NCI-H128 (cell line): ENCODE data around the gene OMG.
"Not testable (repeated sequence)": the region's sequence is repeated elsewhere in the genome, so short reads cannot be mapped to it uniquely, and the experiment has no call there.

Source experiments
- DNase-seq: peaks from one replicate; lab custom pipeline; 2025; ENCODE audit not compliant: unreplicated experiment; lab: John Stamatoyannopoulos, UW

The OMG gene

DNA sequence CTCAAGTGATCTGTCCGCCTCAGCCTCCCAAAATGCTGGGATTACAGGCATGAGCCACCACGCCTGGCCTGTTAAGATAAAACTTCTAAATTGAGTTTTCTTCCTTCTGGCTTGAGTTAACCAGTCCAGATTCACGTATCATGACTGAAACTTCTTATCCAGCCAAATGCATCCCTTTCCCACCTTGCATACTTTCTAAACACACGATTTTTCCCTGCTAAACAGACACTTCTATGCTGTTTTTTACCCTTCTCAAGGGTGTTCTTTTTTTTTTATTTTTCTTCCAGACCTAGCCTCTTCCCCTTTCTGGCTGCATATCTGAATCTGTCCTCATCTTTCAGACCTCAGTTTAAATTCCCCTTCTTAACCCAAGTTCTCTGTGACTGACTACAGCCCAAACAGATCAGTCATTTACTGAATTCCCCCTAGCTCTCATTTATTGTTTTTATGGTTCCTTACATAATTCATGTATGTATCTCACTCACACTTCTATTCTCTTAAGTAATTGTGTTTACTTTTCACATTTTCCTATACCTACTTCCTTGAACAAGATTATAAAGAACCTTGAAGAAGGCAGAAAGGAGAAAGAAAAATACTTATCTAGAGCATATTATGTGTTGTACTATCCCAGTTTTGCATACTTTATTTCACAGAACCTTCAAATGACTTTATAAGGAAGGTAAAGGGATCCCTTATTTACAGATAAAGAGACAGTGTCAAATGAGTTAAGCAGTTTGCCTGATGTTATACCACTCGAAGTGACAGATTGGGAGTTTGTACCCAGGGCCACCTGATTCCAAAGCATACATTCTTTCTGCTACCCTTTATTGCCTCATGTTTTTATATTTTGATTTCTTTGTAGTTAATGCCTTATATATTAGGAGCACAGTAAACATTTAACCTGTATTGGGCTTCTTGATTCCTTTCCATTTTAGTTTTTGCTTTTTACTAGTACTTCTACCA lies 11.6 kb upstream of the OMG start:
- DNase-seq: no peak

DNA sequence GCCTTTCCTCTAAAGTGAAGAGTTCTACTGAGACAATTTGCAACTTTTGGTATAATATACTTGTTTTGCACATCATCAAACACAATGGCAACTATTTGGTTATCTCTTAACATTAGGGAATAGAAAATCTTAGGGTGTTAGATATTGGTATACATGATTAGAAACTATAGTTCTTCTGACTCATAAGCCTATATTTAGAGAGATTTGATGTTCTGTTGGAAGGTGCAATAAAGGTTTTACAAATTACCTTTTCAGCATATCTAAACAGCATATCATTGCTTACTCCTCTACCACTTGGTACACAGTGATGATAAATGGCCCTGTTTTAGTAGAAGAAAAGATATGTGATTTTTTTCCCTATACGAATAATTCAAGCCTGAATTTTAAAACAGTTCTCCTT lies 10.6 kb upstream of the OMG start:
- no peak for DNase-seq

- DNase-seq: no peak
Measured at GRCh38 chr17:31299624-31300023, 2.6 kb upstream of the OMG start.

DNA sequence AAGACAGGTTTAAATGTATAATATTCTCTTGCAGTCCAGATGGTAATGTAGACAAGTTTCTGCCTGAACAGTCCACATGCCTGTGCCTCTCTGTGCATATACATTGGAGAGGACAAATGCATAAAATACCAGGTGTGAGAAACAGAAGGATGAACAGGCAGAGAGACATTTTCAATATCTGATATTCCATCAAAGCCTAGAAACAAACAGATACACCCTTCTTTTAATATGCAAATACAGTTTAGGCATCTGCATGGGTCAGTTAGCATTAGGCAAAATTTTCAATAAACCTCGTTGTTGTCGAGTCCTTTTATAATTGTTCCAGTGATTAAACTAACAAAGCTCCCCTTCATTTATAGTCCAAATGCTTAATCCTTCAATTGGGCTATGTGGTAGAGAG lies 897 bp downstream of the OMG start:
- no peak for DNase-seq

- no peak for DNase-seq
Measured at GRCh38 chr17:31295489-31295871, 1.6 kb downstream of the OMG start.

- no peak for DNase-seq
Measured at GRCh38 chr17:31294820-31295488, 2.1 kb downstream of the OMG start.

DNA sequence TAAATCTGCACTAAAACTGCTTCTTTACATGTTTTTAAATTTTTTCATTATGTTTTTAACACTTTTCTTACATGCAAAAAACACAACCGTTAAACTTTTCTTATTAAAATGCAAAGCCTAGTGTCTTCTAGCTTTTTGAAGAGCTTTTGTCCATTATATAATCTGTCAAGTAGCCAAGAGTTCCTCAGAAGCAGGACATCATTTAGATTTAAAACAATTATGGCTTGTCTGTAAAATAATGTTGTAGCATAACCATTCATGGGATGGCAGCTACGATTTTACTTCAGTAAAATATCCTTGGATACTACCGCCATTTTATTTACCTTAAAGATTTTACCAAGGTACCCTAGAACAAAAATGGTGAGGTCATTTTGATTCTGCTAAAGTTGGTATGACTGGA lies 2.8 kb downstream of the OMG start:
- DNase-seq: no peak

- DNase-seq: no peak
Measured at GRCh38 chr17:31293581-31293980, 3.5 kb downstream of the OMG start.

DNA sequence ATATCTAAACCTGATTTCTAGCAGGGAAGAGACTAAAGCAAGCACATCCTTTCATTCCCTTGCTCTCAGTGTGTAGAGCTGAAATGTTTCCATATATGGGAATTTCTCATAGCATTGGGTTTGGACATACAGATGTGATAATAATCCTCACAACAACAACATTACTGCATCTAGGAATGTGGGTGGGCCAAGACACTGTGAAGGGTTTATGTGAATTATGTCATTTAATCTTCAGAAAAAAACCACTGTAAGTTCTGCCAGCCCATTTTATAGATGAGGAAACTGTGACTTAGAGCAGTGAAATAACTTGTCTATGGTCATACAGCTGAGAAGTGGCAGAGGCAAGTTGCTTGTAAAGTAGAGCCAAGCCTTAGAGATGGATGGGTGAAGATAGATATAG lies 5.2 kb downstream of the OMG start:
- DNase-seq: no peak

- DNase-seq: no peak
Measured at GRCh38 chr17:31289790-31290189, 7.2 kb downstream of the OMG start.

- not testable (repeated sequence) for DNase-seq
Measured at GRCh38 chr17:31287932-31288331, 9.1 kb downstream of the OMG start.

- no peak for DNase-seq
Measured at GRCh38 chr17:31286587-31286986, 10.5 kb downstream of the OMG start.

- DNase-seq: no peak
Measured at GRCh38 chr17:31283841-31284240, 13.2 kb downstream of the OMG start.

DNA sequence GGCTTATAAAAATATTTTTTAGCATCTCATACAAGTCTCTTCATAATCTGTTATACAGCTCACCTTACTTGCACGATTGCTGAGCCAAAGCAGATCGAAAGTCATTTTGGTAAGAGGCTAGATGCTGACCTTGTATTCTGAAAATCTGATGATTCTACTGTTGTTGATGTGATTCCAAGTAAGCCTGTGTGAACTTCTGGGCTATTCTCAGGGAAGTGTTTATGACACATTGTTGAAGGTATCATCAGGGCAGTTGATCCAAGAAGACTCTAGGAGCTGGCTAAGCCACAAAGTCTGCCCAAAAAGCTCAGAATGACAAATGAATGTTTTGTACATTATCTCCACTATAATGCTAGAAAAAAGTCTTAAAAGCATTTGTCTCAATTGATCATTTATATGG lies 16.0 kb downstream of the OMG start:
- DNase-seq: no peak

DNA sequence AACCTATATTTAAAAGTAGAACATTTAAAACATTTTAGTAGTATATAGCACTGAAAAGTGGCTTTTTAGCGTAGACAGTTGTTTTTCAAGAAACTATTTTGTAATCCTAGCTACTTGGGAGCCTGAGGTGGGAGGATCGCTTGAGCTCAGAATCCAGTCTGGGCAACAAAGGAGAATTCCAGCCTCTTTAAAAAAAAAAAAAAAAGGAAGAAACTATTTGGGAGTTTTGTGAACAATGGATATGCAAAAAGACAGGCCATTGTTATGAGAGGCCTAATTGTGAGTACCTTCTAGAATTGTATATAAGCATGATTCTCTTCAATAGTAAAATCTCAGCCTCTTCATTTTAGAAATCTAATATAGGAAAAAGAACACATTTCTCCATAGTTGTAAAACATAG lies 17.6 kb downstream of the OMG start:
- no peak for DNase-seq

DNA sequence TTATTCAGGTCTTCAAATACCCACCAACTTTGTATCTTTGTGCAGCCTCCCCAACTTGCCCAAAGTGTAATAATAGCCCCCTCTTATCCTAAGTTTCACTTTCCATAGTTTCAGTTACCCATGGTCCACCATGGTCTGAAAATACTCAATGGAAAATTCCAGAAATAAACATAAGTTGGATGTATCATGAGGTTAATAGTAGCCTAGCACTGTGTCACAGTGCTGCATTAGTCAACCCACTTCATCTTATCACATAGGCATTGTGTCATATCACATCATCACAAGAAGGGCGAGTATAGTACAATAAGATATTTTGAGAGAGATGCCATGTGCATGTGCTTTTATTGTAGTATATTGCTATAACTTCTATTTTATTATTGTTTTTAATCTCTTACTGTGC lies 21.9 kb downstream of the OMG start:
- DNase-seq: no peak

DNA sequence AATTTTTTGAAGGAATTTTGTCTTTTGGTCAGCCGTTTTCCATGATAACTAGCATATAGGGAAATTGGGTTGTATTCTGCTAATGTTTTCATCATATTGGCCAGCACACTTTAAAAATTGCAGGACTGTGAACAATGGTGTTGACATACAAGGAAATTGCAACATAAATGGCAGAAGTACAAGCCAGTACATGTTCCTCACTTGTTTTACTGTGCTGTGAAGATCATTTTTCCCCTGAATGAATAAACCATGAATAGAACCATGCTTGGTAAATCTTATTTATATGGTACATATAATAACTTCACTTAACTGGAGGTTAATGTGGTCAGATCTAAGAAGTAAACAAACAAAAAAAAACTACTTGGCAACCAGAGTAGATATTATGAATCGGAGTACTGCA lies 22.8 kb downstream of the OMG start:
- no peak for DNase-seq

- DNase-seq: no peak
Measured at GRCh38 chr17:31273516-31273915, 23.5 kb downstream of the OMG start.

DNA sequence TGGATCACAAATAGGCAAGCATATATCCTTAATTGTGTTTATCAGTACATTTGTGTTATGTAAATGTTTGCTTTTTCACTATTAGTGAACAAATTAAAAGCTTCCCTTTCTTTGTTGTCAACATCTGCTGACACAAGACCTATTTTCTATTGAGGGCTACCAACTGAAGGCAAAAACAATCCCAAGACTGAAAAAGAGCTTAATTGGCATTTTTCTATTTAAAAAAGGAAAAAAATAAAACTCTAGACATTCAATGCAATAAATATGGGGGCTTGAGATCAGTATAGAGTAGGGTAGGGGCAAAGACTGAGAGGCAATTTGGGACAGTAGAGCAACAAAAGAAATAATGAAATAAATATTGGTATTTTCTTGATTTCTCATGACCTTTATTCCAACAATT lies 24.2 kb downstream of the OMG start:
- DNase-seq: no peak

DNA sequence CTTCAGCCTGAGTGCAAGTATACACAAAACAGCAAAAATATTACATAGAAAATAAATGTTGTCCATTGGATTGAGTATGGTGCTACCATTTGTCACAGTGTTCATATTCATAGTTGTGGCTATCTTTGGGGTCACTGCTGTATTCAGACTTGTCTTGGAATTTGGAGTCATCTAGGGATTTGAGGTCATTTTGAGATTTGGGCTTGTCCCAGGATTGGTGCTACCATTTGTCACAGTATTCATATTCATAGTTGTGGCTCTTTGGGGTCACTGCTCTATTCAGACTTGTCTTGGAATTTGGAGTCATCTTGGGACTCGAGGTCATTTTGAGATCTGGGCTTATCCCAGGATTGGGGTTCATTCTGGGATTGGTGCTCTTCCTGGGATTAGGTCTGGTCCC lies 24.8 kb downstream of the OMG start:
- DNase-seq: no peak

- DNase-seq: no peak
Measured at GRCh38 chr17:31269578-31269983, 27.5 kb downstream of the OMG start.

DNA sequence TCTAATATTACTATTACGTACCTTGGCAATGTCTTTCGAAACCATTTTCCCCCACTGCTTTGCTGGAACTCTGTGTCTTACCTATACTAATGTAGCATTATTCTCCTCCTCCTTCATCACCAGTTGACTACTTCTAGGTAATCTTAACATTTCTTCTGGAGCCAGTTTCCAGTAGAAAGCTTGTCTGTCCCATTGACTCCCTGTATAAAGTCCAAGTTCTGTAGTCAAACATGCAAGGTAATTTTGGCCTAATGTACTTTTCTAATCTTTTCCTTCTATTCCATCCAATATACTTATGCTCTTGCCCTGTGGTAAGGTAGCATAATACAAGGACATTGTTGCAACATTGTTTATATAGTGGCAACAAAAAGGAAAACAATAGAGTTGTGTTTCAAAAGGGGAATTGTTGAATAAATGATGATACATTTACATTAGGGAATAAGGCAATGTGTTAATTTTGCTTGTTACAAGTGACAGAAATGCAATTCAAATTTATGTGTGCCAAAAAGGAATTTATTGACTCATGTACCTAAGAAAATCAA lies 27.9 kb downstream of the OMG start:
- DNase-seq: no peak
